ENCODE measurements around the gene IL17RD.

- TF ChIP-seq CTCF (IDR thresholded peaks at IDR 0.05): no peak
- no peak for TF ChIP-seq BHLHE40 (IDR thresholded peaks at IDR 0.05; ENCODE audit: low read depth, low read length)
- no peak for TF ChIP-seq CBX2 (IDR thresholded peaks at IDR 0.05; ENCODE audit: borderline replicate concordance, low read depth)
- no peak for TF ChIP-seq ATOH8 (CRISPR knock-in tag; IDR thresholded peaks at IDR 0.05; ENCODE audit: low read depth)
- no peak for TF ChIP-seq REST (IDR thresholded peaks at IDR 0.05)
- no peak for TF ChIP-seq MYC (IDR thresholded peaks at IDR 0.05; ENCODE audit: borderline replicate concordance, low read length)
Observed at GRCh38 chr3:57173687-57174086, 8.5 kb upstream of the IL17RD start.
